RPMI8226 (cell line): ENCODE measurements around the gene PRKD2.
"Not testable (repeated sequence)": the region's sequence is repeated elsewhere in the genome, so short reads cannot be mapped to it uniquely, and the experiment has no call there.

Experiments used
- DNase-seq: peaks from one replicate; pipeline ENCODE4 v3.0.0-alpha.2; 2015

Gene PRKD2

GRCh38 chr19:46629546-46630025, 87.3 kb downstream of the PRKD2 start:
- no peak for DNase-seq

GRCh38 chr19:46628970-46629369, 87.9 kb downstream of the PRKD2 start:
- not testable (repeated sequence) for DNase-seq

- DNase-seq = no peak
Measured at GRCh38 chr19:46626446-46626845, 90.5 kb downstream of the PRKD2 start.

- DNase-seq = no peak
Measured at GRCh38 chr19:46625731-46626130, 91.2 kb downstream of the PRKD2 start.

- peak; percentile 23 for DNase-seq
Measured at GRCh38 chr19:46624958-46625661, 91.8 kb downstream of the PRKD2 start, which contains the start of gene PTGIR. Gene PTGIR, minus strand, starts transcription at chr19:46625089. Its CDS starts 864 bp downstream, at chr19:46624225.
